Mucosa of rectum (tissue), 2 donors: ENCODE results near the gene GDI2.
"Not testable (repeated sequence)": the region's sequence is repeated elsewhere in the genome, so short reads cannot be mapped to it uniquely, and the experiment has no call there.

Experiments used
- H3K27ac ChIP-seq, 2 donors: one replicate each; pipeline ENCODE4 v1.7.0; 2013; ENCODE audit warnings: inconsistent platforms in 2 of 2, low read depth in 2 of 2, low read length in 2 of 2
- H3K27me3 ChIP-seq, 2 donors: one replicate each; pipeline ENCODE4 v1.7.0; 2013; ENCODE audit warnings: low read length in 2 of 2; ENCODE audit not compliant: control insufficient read depth in 2 of 2, insufficient read depth in 2 of 2
- H3K36me3 ChIP-seq, 2 donors: one replicate each; pipeline ENCODE4 v1.7.0; 2013; ENCODE audit warnings: low read length in 2 of 2; ENCODE audit not compliant: control insufficient read depth in 2 of 2, insufficient read depth in 2 of 2
- H3K4me1 ChIP-seq, 2 donors: one replicate each; pipeline ENCODE4 v1.7.0; 2013; ENCODE audit warnings: low read length in 2 of 2, mild to moderate bottlenecking in 1 of 2; ENCODE audit not compliant: control insufficient read depth in 2 of 2, insufficient read depth in 2 of 2
- H3K4me3 ChIP-seq, 2 donors: one replicate each; pipeline ENCODE4 v1.7.0; 2013; ENCODE audit warnings: low read length in 2 of 2
- H3K9ac ChIP-seq, 2 donors: one replicate each; pipeline ENCODE4 v1.7.0; 2013; ENCODE audit warnings: low read length in 2 of 2, low read depth in 1 of 2, mild to moderate bottlenecking in 1 of 2
- H3K9me3 ChIP-seq, 2 donors: one replicate each; pipeline ENCODE4 v1.7.0; 2013; ENCODE audit warnings: low read length in 2 of 2; ENCODE audit not compliant: control insufficient read depth in 2 of 2
- donor health status: healthy.
- donor health status: Normal muscosa, but diverticular disease.

Gene GDI2

DNA sequence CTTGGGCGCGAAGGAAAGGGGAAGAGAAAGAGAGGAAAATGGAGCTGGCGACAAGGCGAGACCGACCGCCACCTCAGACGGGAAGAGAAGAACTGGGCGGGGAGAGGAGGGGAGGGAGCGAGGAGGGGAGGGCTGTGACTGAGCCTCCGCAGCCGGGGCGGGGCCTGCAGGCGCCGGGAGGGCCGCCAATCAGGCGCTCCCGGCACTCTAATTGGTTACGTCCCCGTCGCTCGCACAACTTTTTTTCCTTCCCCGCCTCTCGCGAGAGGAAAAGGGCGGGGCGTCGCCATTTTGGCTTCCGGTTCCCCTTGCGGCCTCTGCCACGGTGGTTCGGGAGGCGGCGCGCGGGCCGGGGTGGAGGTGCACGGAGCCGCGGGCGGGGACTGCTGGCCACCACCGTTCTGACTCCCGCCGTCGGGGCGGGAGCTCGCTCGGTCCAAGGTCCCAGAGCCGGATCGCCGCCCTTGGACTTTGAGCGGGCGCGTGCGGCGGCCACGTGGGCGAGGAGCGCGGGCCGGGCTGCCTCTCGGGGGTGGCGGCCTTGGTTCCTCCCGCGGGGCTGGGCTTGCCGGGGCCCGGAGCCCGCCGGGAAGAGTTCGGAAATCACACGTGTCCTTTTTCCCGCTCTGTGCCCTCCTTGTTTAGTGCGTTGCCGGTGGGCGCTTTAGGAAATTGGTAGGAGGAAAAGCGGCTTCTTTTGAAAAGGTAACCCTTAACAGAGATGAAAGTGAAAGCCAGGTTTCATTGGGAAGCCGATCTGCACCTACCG lies at the start of gene GDI2:
TSS of gene GDI2 (minus strand) at position 94 of the 769 bp plus-strand sequence. CDS start 176 bp downstream, outside the sequence.
- peak within 1 kb of the TSS; percentile 99 for H3K27ac ChIP-seq
- no peaks in the 10 kb centered on the region for H3K36me3 ChIP-seq
- peak within 1 kb of the TSS; percentile 92 to 98 for H3K9ac ChIP-seq
- no peaks in the 10 kb centered on the region for H3K9me3 ChIP-seq
- H3K4me1 ChIP-seq: peaks cover 31 to 33% of the 10 kb centered on the region in 2 donors
- H3K4me3 ChIP-seq: peak within 1 kb of the TSS; percentile 95 to 97
- no peaks in the 10 kb centered on the region for H3K27me3 ChIP-seq

DNA sequence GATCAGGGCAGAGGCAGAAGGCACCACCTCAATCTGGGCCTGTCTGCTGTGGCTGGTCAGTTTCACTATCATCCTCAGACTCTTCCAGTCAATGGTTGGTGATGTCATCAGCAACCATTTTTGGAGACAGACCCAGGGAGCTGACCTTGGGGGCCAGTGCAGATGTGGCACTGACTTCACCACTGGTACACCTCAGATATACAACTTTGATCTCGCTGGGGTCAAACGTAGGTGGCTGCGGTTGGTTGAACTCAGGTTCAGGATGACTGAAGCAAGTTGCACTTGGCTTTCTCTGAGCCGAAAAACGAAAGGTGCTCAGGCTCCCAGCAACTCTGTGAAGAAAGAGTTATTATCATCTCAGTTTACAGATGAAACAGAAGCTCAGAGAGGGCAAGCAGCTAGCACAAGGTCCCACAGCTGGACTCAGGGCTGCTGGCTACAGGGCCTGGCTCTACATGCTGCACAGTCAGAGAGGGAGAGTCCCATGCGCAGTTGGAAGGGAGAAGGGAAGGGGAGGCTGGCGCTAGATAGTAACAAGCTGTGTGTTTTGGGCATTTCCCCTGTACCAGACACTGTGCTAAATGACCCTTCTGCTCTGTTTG lies 49.2 kb upstream of the GDI2 start:
- Histone ChIP-seq H3K27ac (no peak overlapping the region), H3K9ac (no peak overlapping the region), H3K27me3 (no peaks in the 10 kb centered on the region), H3K36me3 (no peaks in the 10 kb centered on the region), H3K9me3 (no peaks in the 10 kb centered on the region), H3K4me1 (no peaks in the 10 kb centered on the region), H3K4me3 (no peak overlapping the region)

DNA sequence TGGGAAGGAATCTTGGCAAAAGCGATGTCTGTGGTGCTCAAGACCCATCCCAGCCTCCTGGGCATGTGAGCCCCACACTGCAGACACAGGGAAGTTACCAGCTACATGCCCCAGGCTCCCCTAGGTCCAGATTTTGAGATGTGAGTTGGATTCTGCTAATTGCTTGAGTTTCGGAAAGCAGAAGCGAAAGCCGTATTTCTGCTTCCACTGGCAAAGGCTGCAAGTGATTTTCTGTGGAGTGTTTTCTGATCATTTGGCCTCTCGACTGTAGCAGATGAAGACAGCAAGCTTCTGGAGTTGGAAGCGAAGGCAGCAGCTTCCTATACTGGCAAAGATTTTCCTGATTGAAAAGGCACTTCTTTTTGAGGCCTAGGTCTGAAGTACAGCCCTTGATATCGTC lies 46.8 kb upstream of the GDI2 start:
- Histone ChIP-seq H3K9ac (no peak overlapping the region), H3K36me3 (no peaks in the 10 kb centered on the region), H3K9me3 (no peaks in the 10 kb centered on the region), H3K27ac (no peak overlapping the region), H3K4me3 (no peak overlapping the region), H3K4me1 (no peaks in the 10 kb centered on the region), H3K27me3 (no peaks in the 10 kb centered on the region)

DNA sequence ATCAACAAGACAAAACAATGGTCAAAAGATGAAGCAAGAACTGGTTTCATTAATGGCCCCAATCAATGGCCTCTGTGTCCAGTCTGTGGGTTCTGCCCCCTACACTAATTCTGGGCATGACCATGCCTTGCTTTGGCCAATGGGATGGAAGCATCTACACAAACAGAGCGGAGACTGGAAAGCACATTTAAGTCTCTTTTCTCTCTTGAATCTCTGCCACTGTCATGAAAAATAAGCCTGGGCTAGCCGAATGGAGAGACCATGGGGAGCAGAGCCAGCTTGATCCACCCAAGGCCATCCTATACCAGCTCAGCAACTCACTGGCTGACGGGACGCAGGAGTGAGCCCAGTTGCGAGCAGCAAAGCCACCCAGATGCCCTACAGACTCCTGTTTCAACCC lies 45.6 kb upstream of the GDI2 start:
- H3K4me1 ChIP-seq: no peaks in the 10 kb centered on the region
- H3K27ac ChIP-seq: no peak overlapping the region
- no peaks in the 10 kb centered on the region for H3K36me3 ChIP-seq
- H3K9me3 ChIP-seq: no peaks in the 10 kb centered on the region
- H3K9ac ChIP-seq: no peak overlapping the region
- no peak overlapping the region for H3K4me3 ChIP-seq
- no peaks in the 10 kb centered on the region for H3K27me3 ChIP-seq

DNA sequence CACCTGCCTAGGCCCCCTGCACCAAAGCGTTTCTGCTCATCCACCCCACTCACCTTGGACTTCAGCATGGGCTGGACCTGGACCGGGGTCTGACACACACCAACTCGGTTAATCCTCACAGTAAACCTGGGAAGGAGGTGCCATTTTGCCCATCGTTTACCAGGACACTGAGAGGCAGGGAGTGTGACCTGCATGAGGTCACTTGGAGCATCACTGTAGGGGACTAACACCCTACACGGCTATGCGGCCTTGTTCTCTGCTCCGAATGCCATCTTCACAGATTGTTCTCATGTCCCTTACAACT lies 43.4 kb upstream of the GDI2 start:
- no peaks in the 10 kb centered on the region for H3K27me3 ChIP-seq
- H3K36me3 ChIP-seq: no peaks in the 10 kb centered on the region
- H3K27ac ChIP-seq: no peak overlapping the region

DNA sequence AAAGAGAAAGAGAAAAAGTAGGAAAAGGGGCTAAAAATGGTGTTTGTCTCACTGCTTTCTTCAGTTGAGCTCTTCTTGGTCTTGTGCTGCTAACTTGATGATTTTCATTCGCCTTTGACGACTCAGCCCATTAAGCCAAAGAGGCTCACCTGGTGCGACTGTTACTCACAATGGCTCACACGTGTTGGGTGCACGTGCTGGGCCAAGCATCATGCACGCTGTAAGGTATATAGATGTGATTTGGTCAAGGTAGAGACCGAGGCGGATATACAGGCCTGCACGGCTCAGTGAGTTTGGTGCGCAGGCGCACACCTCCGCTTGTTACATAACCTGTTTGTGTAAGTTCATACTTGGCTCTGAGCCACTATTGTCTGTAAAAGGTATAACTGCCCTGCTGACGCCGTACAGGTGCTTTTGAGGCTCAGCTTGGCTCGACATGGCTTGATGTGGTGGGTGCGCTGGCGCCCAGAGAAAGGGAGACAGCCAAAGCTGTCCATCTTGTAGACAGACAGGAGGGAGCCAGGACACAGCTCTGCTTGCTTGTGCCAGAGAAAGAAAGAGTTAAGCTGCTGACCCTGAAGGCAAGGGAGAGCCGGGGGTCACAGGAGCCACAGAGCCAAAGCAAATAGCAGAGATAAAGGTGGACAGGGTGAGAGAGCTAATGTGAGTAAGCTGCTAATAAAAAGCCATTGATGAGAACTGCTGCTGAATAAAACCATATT lies 42.9 kb upstream of the GDI2 start:
- Histone ChIP-seq H3K9me3 (no peaks in the 10 kb centered on the region), H3K27ac (no peak overlapping the region), H3K4me3 (no peak overlapping the region), H3K9ac (no peak overlapping the region), H3K27me3 (no peaks in the 10 kb centered on the region), H3K36me3 (no peaks in the 10 kb centered on the region), H3K4me1 (no peaks in the 10 kb centered on the region)

More for the DNA sequence above, 43.4 kb upstream of the GDI2 start:
- Histone ChIP-seq H3K4me3 (no peak overlapping the region), H3K9me3 (no peaks in the 10 kb centered on the region), H3K4me1 (no peaks in the 10 kb centered on the region), H3K9ac (no peak overlapping the region)

DNA sequence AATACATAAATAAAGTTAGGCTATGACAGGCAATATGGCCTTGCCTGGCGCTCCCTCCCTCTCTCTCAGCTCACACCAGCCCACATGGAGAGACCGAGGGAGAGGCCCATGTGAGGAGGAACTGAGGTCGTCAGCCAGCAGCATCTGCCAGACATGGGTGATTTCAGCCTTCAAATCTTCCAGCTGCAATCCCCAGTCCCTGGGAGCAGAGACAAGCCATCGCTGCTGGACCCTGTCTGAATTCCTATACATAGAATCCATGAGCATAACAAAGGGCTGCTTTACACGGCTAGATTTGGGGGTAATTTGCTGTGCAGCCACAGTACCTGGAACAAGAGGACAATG lies 40.9 kb upstream of the GDI2 start:
- H3K9me3 ChIP-seq: no peaks in the 10 kb centered on the region
- no peaks in the 10 kb centered on the region for H3K27me3 ChIP-seq
- no peak overlapping the region for H3K4me3 ChIP-seq
- H3K27ac ChIP-seq: no peak overlapping the region
- H3K36me3 ChIP-seq: no peaks in the 10 kb centered on the region
- no peak overlapping the region for H3K9ac ChIP-seq
- no peaks in the 10 kb centered on the region for H3K4me1 ChIP-seq

DNA sequence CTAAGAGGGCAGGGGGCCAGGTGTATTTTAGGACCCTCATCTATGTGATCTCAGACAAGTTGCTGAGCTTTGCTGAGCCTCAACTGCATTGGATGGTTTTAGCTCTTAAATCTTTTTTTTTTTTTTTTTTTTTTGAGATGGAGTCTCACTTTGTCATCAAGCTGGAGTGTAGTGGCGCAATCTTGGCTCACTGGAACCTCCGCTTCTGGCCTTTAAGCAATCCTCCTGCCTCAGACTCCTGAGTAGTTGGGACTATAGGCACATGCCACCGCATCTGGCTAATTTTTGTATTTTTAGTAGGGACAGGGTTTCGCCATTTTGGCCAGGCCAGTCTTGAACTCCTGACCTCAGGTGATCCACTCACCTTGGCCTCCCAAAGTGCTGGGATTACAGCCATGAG lies 33.4 kb upstream of the GDI2 start:
- not testable (repeated sequence) for H3K27ac ChIP-seq

DNA sequence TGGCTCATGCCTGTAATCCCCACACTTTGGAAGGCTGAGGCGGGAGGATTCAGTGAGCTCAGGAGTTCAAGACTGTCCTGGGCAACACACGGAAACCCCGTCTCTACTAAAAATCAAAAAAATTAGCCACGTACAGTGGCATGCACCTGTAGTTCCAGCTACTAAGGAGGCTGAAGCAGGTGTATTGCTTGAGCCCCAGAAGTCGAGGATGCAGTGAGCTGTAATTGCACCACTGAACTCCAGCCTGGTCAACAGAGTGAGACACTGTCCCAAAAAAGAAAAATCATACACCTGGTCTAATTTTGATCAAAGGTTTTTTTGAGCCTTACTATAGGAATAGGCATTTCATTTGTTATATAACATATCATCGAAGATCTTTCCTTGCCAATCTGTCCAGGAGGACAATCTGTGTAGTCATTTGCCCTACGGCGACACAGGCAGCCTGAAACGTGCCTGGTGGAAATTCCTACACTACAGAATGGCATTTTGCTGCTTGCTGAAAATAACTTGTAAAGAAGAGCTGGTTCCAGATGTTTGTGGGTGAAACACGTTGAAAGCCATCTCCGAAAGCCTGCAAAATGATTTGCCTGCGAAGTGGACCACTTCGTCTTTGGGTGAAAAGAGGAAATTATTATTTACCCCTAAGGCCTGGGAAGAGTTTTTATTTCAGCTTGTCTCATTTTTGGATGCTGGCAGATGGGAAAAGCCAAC lies 31.3 kb upstream of the GDI2 start:
- no peaks in the 10 kb centered on the region for H3K9me3 ChIP-seq
- no peak overlapping the region for H3K9ac ChIP-seq
- no peak overlapping the region for H3K4me3 ChIP-seq
- peaks cover 0 to 7% of the 10 kb centered on the region in 2 donors for H3K4me1 ChIP-seq
- no peaks in the 10 kb centered on the region for H3K36me3 ChIP-seq
- H3K27me3 ChIP-seq: no peaks in the 10 kb centered on the region
- no peak overlapping the region for H3K27ac ChIP-seq

More for the DNA sequence above, 33.4 kb upstream of the GDI2 start:
- not testable (repeated sequence) for H3K9ac ChIP-seq, H3K27me3 ChIP-seq, H3K4me1 ChIP-seq, H3K4me3 ChIP-seq, H3K9me3 ChIP-seq, H3K36me3 ChIP-seq
